Erythroblast (primary cell): Measurements from ENCODE around the gene IL17REL.

Source experiments
- DNase-seq, 2 experiments: peaks; one replicate each; lab custom pipeline; 2025; lab: John Stamatoyannopoulos, UW
- GATA1 ChIP-seq: IDR thresholded peaks from 2 replicates; pipeline ENCODE4 v1.6.1; 2011; ENCODE audit warnings: low read depth, mild to moderate bottlenecking, control low read depth, low read length, moderate library complexity
- POLR2A ChIP-seq: IDR thresholded peaks from 2 replicates; pipeline ENCODE4 v1.6.1; 2011; ENCODE audit warnings: mild to moderate bottlenecking, low read length

IL17REL gene

DNA sequence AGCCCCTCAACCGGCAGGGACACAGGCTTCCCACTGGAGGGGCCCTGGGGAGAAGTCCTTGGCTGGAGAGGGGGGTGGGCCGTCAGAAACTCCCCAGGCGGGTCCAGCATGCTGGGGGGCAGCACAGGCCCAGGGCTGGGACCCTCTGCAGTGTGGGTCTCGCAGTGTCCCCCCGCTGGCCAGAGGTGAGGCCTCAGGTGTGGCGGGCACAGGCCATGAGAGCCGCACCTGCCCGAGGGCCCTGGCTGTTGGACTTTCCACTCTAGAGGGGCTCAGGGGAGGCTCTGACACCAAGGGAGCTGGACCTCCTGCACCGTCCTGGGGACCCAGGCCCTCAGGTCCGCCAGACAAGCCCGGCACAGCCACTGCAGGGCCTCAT lies 62.7 kb downstream of the IL17REL start:
- DNase-seq, result no peak
- TF ChIP-seq POLR2A (no peak), GATA1 (no peak)

DNA sequence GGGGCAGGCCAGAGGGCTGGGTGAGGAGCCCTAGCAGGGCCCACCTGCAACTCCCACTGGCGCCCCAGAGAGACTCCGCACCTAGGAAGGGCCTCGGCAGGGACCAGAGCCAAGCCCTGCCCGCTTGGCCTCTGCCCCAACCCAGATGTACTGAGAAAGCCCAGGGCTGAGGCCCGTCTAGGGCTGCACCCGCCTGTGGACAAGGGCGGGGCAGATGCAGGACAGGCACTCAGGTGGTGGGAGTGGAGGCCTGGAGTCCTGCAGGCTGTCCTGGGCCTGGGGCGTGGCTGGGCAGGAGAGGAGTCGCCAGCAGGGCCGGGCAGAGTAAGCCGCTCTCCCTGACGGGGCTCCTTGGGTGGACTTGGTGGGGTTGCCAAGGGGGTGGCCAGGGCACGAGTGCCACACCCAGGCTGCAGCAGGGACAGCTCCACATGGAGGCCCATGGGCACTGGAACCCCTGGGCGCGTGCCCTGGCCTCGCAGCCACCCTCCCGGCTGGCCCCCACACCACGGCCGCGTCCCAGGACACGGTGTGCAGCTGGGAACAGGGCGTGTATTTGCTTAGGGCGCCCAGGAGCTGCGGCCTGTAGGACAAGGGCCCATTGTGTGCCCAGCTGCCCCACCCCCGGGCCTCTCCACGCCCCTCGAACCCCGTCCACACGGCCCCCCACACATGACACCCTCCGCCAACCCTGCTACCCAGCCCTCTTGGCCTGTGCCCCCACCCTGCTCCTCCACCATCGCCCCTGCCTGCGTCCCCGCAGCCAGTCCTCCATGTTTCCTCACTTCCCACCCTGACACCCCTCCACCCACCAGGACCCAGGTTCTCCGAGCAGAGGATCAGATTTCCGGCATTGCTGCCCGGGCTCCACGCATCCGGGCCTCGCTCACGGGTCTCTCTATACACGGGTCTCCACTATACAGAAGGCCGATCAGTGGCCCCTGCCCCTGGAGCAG lies 63.3 kb downstream of the IL17REL start:
- no peak for DNase-seq
- TF ChIP-seq POLR2A, result no peak
- no peak for TF ChIP-seq GATA1

DNA sequence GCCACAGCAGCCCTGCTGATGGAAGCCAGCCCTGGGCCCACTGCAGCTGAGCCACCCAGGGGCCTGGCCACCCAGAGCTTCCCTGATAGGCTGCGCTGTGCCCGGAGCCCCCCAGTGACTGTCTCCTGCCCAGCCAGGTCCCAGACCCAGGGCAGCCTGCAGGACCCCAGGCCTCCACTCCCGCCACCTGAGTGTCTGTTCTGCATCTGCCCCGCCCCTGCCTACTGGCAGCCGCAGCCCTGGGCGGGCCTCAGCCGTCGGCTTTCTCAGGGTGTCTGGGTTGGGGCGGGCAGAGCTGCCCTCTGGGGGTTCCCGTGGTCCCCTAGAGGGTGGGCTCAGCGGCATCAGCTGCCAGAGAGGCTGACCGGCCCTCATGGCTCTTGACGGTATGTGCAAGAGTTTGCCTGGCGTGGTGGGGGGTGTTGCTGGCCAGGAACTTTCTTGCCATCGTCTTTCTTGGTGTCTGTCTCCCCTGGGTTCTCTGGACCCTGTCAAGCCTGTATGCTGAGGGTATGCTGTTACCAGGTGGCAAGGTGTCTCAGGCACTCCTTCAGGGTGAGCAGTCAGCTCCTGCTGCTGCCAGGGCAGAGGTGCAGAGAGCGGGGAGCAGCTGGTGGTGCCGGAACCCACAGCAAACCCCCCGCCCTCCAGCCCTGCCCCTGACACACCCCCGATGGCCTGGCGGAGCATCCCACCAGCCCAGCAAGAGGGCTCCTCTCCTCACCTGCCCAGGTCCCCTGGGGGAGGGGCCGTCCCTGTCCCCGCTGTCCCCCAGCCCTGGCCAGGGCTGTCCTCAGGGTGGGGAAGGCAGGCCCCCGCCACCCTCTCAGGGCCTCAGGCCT lies 64.2 kb downstream of the IL17REL start:
- no peak for TF ChIP-seq POLR2A
- no peak for TF ChIP-seq GATA1

DNA sequence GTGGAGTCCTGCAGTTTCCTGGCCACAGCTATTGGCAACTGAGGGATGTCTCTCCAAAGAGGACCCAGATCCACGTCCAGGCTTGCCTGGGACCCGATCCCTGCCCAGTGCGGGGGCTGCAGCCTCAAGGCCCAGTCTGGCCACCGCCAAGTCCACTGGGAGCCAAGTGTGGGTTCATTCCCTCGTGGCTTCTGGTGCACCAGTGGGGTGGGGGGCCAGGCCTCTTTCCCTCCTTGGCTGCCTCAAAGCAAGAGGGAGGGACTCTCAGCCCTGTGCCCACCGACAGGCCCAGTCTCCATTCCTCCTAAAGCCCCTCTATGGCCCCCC lies 65.3 kb downstream of the IL17REL start:
- no peak for DNase-seq
- no peak for TF ChIP-seq GATA1
- no peak for TF ChIP-seq POLR2A

More for the DNA sequence above, 64.2 kb downstream of the IL17REL start:
- no peak for DNase-seq

DNA sequence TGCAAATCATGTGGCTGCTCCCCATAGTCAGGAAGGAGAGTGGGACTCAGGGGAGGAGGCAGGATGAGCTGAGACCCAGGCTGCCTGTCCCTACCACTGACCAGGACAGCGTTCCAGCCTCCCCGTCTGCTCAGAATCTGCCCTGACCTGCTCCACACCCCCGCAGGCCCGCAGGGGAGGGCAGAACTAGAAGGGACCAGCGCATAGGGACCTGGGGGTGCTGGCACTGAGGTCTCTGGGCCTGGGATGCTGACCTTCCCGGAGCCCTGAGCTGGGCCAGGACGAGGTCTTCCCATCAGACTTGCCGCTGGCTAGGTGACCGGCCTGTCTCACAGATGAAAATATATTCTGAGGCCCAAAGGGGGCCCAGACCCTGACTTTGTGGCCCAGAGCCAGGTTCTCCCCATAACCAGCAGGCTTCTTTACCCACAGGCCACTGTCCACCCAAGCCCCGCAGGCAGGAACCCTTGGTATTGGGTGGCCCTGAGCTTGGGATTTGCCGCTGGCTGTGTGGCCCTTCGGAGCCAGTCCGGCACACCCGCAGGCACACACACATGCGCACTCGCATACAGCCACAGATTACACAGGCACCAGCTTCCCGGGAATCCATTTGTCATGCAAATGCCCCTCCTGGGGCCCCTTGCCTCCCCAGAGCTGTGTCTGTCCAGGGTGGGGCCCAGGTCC lies 65.8 kb downstream of the IL17REL start:
- DNase-seq, result no peak
- no peak for TF ChIP-seq GATA1
- TF ChIP-seq POLR2A, result no peak

DNA sequence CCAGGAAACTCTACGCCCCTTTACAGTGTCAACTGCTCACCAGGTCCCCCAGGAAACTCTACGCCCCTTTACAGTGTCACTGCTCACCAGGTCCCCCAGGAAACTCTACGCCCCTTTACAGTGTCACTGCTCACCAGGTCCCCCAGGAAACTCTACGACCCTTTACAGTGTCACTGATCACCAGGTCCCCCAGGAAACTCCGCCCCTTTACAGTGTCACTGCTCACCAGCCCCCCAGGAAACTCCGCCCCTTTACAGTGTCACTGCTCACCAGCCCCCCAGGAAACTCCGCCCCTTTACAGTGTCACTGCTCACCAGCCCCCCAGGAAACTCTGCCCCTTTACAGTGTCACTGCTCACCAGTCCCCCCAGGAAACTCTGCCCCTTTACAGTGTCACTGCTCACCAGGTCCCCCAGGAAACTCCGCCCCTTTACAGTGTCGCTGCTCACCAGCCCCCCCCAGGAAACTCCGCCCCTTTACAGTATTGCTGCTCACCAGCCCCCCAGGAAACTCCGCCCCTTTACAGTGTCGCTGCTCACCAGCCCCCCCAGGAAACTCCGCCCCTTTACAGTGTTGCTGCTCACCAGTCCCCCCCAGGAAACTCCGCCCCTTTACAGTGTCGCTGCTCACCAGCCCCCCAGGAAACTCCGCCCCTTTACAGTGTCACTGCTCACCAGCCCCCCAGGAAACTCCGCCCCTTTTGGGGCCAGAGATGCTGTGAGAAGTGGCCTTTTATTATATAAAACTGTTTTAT lies 67.3 kb downstream of the IL17REL start:
- DNase-seq, result peak; percentile 35 to 42
